ENCODE results near the gene ARSJ.

DNA sequence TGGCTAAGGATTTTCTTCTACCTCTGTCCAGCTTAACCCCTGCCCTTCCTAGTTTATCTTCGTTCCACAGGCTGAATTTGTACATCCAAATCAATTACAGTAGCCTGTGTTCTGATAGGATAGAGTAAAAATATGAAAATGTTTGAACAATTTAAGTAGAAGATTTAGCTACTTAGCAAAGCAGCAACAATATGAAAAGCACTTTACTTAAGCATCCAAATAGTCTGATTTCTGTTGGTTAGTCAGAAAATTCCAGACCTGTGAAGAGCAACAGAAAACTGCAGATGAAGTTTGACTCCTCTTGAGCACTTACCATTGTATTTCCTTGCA, 2.0 kb downstream of the ARSJ start:
- TF ChIP-seq, protein P1, sequence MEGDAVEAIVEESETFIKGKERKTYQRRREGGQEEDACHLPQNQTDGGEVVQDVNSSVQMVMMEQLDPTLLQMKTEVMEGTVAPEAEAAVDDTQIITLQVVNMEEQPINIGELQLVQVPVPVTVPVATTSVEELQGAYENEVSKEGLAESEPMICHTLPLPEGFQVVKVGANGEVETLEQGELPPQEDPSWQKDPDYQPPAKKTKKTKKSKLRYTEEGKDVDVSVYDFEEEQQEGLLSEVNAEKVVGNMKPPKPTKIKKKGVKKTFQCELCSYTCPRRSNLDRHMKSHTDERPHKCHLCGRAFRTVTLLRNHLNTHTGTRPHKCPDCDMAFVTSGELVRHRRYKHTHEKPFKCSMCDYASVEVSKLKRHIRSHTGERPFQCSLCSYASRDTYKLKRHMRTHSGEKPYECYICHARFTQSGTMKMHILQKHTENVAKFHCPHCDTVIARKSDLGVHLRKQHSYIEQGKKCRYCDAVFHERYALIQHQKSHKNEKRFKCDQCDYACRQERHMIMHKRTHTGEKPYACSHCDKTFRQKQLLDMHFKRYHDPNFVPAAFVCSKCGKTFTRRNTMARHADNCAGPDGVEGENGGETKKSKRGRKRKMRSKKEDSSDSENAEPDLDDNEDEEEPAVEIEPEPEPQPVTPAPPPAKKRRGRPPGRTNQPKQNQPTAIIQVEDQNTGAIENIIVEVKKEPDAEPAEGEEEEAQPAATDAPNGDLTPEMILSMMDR (IDR thresholded peaks at IDR 0.05) = no peak
- TF ChIP-seq, protein P2, sequence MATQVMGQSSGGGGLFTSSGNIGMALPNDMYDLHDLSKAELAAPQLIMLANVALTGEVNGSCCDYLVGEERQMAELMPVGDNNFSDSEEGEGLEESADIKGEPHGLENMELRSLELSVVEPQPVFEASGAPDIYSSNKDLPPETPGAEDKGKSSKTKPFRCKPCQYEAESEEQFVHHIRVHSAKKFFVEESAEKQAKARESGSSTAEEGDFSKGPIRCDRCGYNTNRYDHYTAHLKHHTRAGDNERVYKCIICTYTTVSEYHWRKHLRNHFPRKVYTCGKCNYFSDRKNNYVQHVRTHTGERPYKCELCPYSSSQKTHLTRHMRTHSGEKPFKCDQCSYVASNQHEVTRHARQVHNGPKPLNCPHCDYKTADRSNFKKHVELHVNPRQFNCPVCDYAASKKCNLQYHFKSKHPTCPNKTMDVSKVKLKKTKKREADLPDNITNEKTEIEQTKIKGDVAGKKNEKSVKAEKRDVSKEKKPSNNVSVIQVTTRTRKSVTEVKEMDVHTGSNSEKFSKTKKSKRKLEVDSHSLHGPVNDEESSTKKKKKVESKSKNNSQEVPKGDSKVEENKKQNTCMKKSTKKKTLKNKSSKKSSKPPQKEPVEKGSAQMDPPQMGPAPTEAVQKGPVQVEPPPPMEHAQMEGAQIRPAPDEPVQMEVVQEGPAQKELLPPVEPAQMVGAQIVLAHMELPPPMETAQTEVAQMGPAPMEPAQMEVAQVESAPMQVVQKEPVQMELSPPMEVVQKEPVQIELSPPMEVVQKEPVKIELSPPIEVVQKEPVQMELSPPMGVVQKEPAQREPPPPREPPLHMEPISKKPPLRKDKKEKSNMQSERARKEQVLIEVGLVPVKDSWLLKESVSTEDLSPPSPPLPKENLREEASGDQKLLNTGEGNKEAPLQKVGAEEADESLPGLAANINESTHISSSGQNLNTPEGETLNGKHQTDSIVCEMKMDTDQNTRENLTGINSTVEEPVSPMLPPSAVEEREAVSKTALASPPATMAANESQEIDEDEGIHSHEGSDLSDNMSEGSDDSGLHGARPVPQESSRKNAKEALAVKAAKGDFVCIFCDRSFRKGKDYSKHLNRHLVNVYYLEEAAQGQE (IDR thresholded peaks at IDR 0.05; ENCODE audit: insufficient read depth in 1 of 2, low read depth in 2 of 2, low read length in 1 of 2) = no peak

Data from Panc1 (cell line).